Colonic mucosa (tissue), 4 donors: Measurements from ENCODE around the gene RRN3. TPM values are rescaled to one million over a fixed set of nuclear protein-coding genes. Genes with fewer than 3 reads are reported as not detected.
"Not testable (repeated sequence)": the region's sequence is repeated elsewhere in the genome, so short reads cannot be mapped to it uniquely, and the experiment has no call there.

Experiments
- DNase-seq: peaks from one replicate; pipeline ENCODE4 v3.0.0-alpha.2; 2020
- H3K27ac ChIP-seq: fragments of 200-600 bp; one replicate; pipeline ENCODE4 v1.8.0; 2021
- H3K27me3 ChIP-seq: fragments of 200-600 bp; one replicate; pipeline ENCODE4 v1.8.0; 2021
- H3K36me3 ChIP-seq: fragments of 200-600 bp; one replicate; pipeline ENCODE4 v1.8.0; 2021
- H3K4me1 ChIP-seq: fragments of 200-600 bp; one replicate; pipeline ENCODE4 v1.8.0; 2021; ENCODE audit warnings: mild to moderate bottlenecking
- H3K4me3 ChIP-seq: fragments of 200-600 bp; one replicate; pipeline ENCODE4 v1.8.0; 2021
- H3K9ac ChIP-seq, 2 donors: one replicate each; pipeline ENCODE4 v1.7.0; 2013; ENCODE audit warnings: control low read depth in 2 of 2, low read depth in 2 of 2, low read length in 2 of 2
- H3K9me3 ChIP-seq: fragments of 200-600 bp; one replicate; pipeline ENCODE4 v1.8.0; 2021
- CTCF ChIP-seq: fragments of 200-600 bp; IDR thresholded peaks from one replicate; pipeline ENCODE4 v1.8.0; 2022; ENCODE audit warnings: antibody characterized with exemption, mild to moderate bottlenecking
- intact Hi-C: fragments of 100-400 bp; cut with DNase I; formaldehyde crosslinking; loops from one replicate; pipeline ENCODE4 v1.14.1; 2022
- total RNA-seq, 2 donors: library from RNA; stranded (reverse); fragmentation: NEBNext Ultra II Directional in 1 of 2; extraction: Animal tissue kit (Norgen Biotek cat#: 25700) in 1 of 2; gene quantifications; one replicate each; pipeline ENCODE4 v1.2.1, GENCODE V29; 2021
- donor health status: healthy.
- donor health status: DM: no; HTN: no; CAD: no.
- donor health status: DM: no; HTN: no; CAD: no.

The RRN3 gene
- total RNA-seq, 2 donors from 2014 or later: 26.8 to 28.6 TPM

- Histone ChIP-seq H3K36me3 (peaks cover 4% of the 10 kb centered on the region), H3K27ac (no peak overlapping the region), H3K27me3 (no peaks in the 10 kb centered on the region), H3K9ac (no peak overlapping the region), H3K4me3 (no peak overlapping the region), H3K4me1 (no peaks in the 10 kb centered on the region), H3K9me3 (no peaks in the 10 kb centered on the region)
- intact Hi-C loops: loop anchor here (10.0 kb wide), 1 partner anchor 392 kb away; no protein-coding TSS in a partner anchor
- TF ChIP-seq CTCF: no peak
- no peak for DNase-seq
Measured at GRCh38 chr16:15073101-15073500, 21.0 kb downstream of the RRN3 start.

GRCh38 chr16:15071916-15072769 is 21.9 kb downstream of the RRN3 start:
- not testable (repeated sequence) for H3K4me3 ChIP-seq, H3K27ac ChIP-seq, H3K4me1 ChIP-seq, H3K27me3 ChIP-seq, H3K9ac ChIP-seq, DNase-seq, H3K36me3 ChIP-seq, H3K9me3 ChIP-seq
- intact Hi-C loops: loop anchor here (10.0 kb wide), 1 partner anchor 393 kb away; no protein-coding TSS in a partner anchor

GRCh38 chr16:15071013-15071412 is 23.1 kb downstream of the RRN3 start:
- not testable (repeated sequence) for H3K9ac ChIP-seq, H3K4me1 ChIP-seq, H3K4me3 ChIP-seq, H3K36me3 ChIP-seq, H3K27me3 ChIP-seq, H3K9me3 ChIP-seq, H3K27ac ChIP-seq, DNase-seq
- intact Hi-C loops: loop anchor here (10.0 kb wide), 1 partner anchor 394 kb away; no protein-coding TSS in a partner anchor

GRCh38 chr16:15066690-15067089 is 27.4 kb downstream of the RRN3 start:
- DNase-seq, H3K4me3 ChIP-seq, H3K36me3 ChIP-seq, H3K27ac ChIP-seq, H3K9ac ChIP-seq, H3K27me3 ChIP-seq, intact Hi-C loops, H3K9me3 ChIP-seq, H3K4me1 ChIP-seq: not testable (repeated sequence)

GRCh38 chr16:15065961-15066360 is 28.1 kb downstream of the RRN3 start:
- H3K9ac ChIP-seq, intact Hi-C loops, H3K4me1 ChIP-seq, DNase-seq, H3K9me3 ChIP-seq, H3K4me3 ChIP-seq, H3K27me3 ChIP-seq, H3K27ac ChIP-seq: not testable (repeated sequence)
- peaks cover 11% of the 10 kb centered on the region for H3K36me3 ChIP-seq

GRCh38 chr16:15062085-15062810 is 31.8 kb downstream of the RRN3 start:
- peak; percentile 68 for DNase-seq

GRCh38 chr16:15059324-15059723 is 34.7 kb downstream of the RRN3 start:
- intact Hi-C loops: no loop called here
- Histone ChIP-seq H3K9me3 (no peaks in the 10 kb centered on the region), H3K9ac (no peak overlapping the region), H3K36me3 (peaks cover 11% of the 10 kb centered on the region), H3K4me3 (no peak overlapping the region), H3K27ac (no peak overlapping the region), H3K27me3 (no peaks in the 10 kb centered on the region), H3K4me1 (no peaks in the 10 kb centered on the region)
- no peak for DNase-seq
- no peak for TF ChIP-seq CTCF

More at GRCh38 chr16:15062085-15062810, 31.8 kb downstream of the RRN3 start:
- H3K9ac ChIP-seq, H3K27ac ChIP-seq, H3K27me3 ChIP-seq, H3K4me3 ChIP-seq, intact Hi-C loops, H3K4me1 ChIP-seq, H3K9me3 ChIP-seq: not testable (repeated sequence)
- peaks cover 11% of the 10 kb centered on the region for H3K36me3 ChIP-seq
